Hepatocyte (in vitro differentiated cells): Measurements from ENCODE around the gene ADA. TPM values are rescaled to one million over a fixed set of nuclear protein-coding genes. Genes with fewer than 3 reads are reported as not detected.

ENCODE experiments used
- DNase-seq: peaks from one replicate; pipeline ENCODE4 v3.0.0-alpha.2; 2016; ENCODE audit warnings: low spot score
- H2AFZ ChIP-seq: fragments of 200-600 bp; sonication (generic); 2 replicates; pipeline ENCODE4 v1.6.0; 2016; ENCODE audit warnings: antibody characterized with exemption, mild to moderate bottlenecking
- H3K27ac ChIP-seq: fragments of 200-600 bp; sonication (generic); 2 replicates; pipeline ENCODE4 v1.5.1; 2016; ENCODE audit warnings: mild to moderate bottlenecking
- H3K27me3 ChIP-seq: fragments of 200-600 bp; sonication (generic); 2 replicates; pipeline ENCODE4 v1.6.1; 2016
- H3K36me3 ChIP-seq: fragments of 200-600 bp; sonication (generic); replicated peaks from 2 replicates; pipeline ENCODE4 v1.5.1; 2016; ENCODE audit warnings: low read depth; ENCODE audit not compliant: insufficient read depth
- H3K4me1 ChIP-seq: fragments of 200-600 bp; sonication (generic); 2 replicates; pipeline ENCODE4 v1.5.1; 2016; ENCODE audit warnings: mild to moderate bottlenecking, moderate library complexity; ENCODE audit not compliant: insufficient read depth
- H3K4me2 ChIP-seq: fragments of 200-600 bp; sonication (generic); 2 replicates; pipeline ENCODE4 v1.6.0; 2016
- H3K4me3 ChIP-seq: fragments of 200-600 bp; sonication (generic); 2 replicates; pipeline ENCODE4 v1.5.1; 2016; ENCODE audit warnings: mild to moderate bottlenecking
- H3K79me2 ChIP-seq: fragments of 200-600 bp; sonication (generic); 2 replicates; pipeline ENCODE4 v1.6.0; 2017; ENCODE audit warnings: mild to moderate bottlenecking
- H3K9me2 ChIP-seq: fragments of 200-600 bp; sonication (generic); replicated peaks from 2 replicates; pipeline ENCODE4 v1.6.0; 2017; ENCODE audit warnings: mild to moderate bottlenecking; ENCODE audit not compliant: insufficient read depth
- H3K9me3 ChIP-seq: fragments of 200-600 bp; sonication (generic); 2 replicates; pipeline ENCODE4 v1.5.1; 2016; ENCODE audit warnings: low read depth, mild to moderate bottlenecking
- H4K20me1 ChIP-seq: fragments of 200-600 bp; sonication (generic); 2 replicates; pipeline ENCODE4 v1.6.0; 2016; ENCODE audit warnings: mild to moderate bottlenecking; ENCODE audit not compliant: insufficient read depth, poor library complexity, severe bottlenecking
- CTCF ChIP-seq: fragments of 200-600 bp; sonication (generic); IDR thresholded peaks from 2 replicates; pipeline ENCODE4 v1.5.1; 2016; ENCODE audit warnings: antibody characterized with exemption, mild to moderate bottlenecking; ENCODE audit not compliant: poor library complexity
- EZH2 ChIP-seq: fragments of 200-600 bp; sonication (generic); IDR thresholded peaks from 2 replicates; pipeline ENCODE4 v1.6.1; 2016; ENCODE audit warnings: antibody characterized with exemption, mild to moderate bottlenecking, borderline replicate concordance
- EZH2phosphoT487 ChIP-seq: fragments of 200-600 bp; sonication (generic); IDR thresholded peaks from one replicate; pipeline ENCODE4 v1.6.1; 2018; ENCODE audit warnings: antibody characterized with exemption, mild to moderate bottlenecking, low read depth, moderate library complexity; ENCODE audit not compliant: unreplicated experiment, severe bottlenecking
- whole genome bisulfite sequencing: methylation state at CpG from one replicate; pipeline ENCODE4 v1.1.6; 2016; ENCODE audit warnings: low lambda C conversion rate; ENCODE audit errors: missing lambda C conversion rate; 5-methylcytosine and 5-hydroxymethylcytosine counted together
- polyA plus RNA-seq: library from polyadenylated mRNA; unstranded; fragments of >200 nt; fragmentation: Nextera tagmentation; extraction: Ambion mirVana; gene quantifications from 2 replicates; pipeline ENCODE4 v1.2.1, GENCODE V29; 2016
- total RNA-seq: library from RNA; depleted of rRNA; stranded (reverse); fragments of >200 nt; gene quantifications from 2 replicates; pipeline ENCODE4 v1.2.3, GENCODE V29; 2014

The ADA gene
- total and polyA plus RNA-seq, 2 experiments from 2014 or later: 10.4 to 13.5 TPM

DNA sequence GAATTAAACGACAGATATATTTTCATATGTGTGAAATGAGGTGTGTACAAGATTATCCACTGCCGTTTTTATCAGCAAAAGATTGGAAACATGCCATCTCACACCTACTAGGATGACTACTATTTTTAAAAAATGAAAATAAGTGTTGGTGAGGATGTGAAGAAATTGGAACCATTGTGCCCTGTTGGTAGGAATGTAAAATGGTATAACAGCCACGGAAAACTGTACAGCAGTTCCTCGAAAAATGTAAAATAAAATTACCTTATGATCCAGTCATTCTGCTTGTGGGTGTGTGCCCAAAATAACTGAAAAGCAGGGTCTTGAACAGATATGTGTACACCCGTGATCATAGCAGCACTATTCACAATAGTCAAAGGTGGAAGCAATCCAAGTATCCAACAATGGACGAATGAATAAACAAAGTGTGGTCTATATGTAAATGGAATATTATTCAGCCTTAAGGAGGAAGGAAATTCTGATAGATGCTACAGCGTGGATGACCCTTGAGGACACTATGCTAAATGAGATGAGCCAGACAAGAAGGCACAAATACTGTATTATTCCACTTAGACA is 36.6 kb upstream of the ADA start:
- Histone ChIP-seq H2AFZ (no peak overlapping the region), H3K27me3 (no peaks in the 10 kb centered on the region), H3K9me3 (no peaks in the 10 kb centered on the region), H3K27ac (no peak overlapping the region), H3K36me3 (no peaks in the 10 kb centered on the region), H3K4me2 (no peak overlapping the region), H4K20me1 (no peaks in the 10 kb centered on the region), H3K79me2 (no peaks in the 10 kb centered on the region), H3K4me1 (peaks cover 5% of the 10 kb centered on the region), H3K4me3 (no peak overlapping the region), H3K9me2 (no peaks in the 10 kb centered on the region)
- no peak for DNase-seq
- whole genome bisulfite sequencing: 83% methylated on average over 7 of the region's 7 CpGs
- no peak for TF ChIP-seq CTCF
- TF ChIP-seq EZH2phosphoT487: no peak

GRCh38 chr20:44686934-44687333 is 35.4 kb upstream of the ADA start:
- no peak overlapping the region for H3K27ac ChIP-seq
- no peak overlapping the region for H3K4me2 ChIP-seq
- no peak overlapping the region for H3K4me3 ChIP-seq
- TF ChIP-seq EZH2: no peak
- TF ChIP-seq CTCF: no peak
- TF ChIP-seq EZH2phosphoT487: no peak
- no peak overlapping the region for H2AFZ ChIP-seq
- WGBS: 93% methylated on average over 4 of the region's 4 CpGs
- no peaks in the 10 kb centered on the region for H3K79me2 ChIP-seq
- H3K9me3 ChIP-seq: no peaks in the 10 kb centered on the region
- H3K9me2 ChIP-seq: no peaks in the 10 kb centered on the region
- no peaks in the 10 kb centered on the region for H4K20me1 ChIP-seq
- DNase-seq: no peak
- H3K36me3 ChIP-seq: no peaks in the 10 kb centered on the region
- no peaks in the 10 kb centered on the region for H3K4me1 ChIP-seq
- no peaks in the 10 kb centered on the region for H3K27me3 ChIP-seq

DNA sequence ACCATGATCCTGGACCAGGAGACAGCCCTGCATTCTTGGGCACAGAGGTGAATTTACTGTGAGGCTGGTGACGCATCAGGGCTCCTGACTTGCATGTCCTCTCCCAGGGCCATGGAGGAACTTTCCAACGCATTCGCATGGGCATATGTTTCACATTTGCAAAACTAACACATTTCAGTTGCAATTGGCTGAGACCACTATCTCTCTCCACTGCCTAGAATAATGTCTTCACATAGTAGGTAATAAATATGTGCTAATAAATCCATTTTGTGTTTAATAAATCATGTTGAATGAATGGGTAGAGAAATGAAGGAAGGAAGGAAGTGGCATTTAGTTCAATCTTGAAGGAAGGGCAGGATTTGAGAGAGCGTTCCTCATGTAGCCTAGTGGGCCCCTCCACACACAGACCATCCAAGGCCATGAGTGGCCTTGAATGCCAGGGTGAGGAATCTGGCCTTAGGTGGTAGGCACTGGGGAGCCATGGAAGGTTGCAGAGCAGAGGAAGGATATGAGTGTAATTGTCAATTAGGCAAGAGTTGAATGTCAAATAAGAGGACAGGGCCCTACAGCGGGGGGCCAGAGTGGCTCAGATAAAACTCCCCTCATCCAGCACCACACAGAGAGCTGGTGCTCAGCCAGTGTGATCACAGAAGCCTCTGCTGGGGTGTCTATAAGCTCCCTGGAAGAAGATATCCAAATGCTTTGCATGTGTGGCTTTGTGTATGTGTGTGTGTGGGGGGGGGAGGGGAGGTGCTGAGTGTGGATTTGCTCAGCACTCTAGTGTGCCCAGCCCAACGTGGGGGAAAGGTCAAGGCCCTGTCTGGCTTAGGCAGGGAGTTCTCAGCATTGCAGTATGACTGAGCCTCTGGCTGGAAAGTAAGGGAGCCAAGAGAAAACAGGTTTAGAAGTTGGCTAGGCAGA is 32.8 kb upstream of the ADA start:
- no peaks in the 10 kb centered on the region for H3K27me3 ChIP-seq
- WGBS: 77% methylated on average over 6 of the region's 6 CpGs
- no peak overlapping the region for H3K27ac ChIP-seq
- H2AFZ ChIP-seq: peak overlapping the region; percentile 28
- no peaks in the 10 kb centered on the region for H3K9me2 ChIP-seq
- no peaks in the 10 kb centered on the region for H4K20me1 ChIP-seq
- no peaks in the 10 kb centered on the region for H3K36me3 ChIP-seq
- no peaks in the 10 kb centered on the region for H3K79me2 ChIP-seq
- DNase-seq: no peak
- TF ChIP-seq CTCF: no peak
- no peak for TF ChIP-seq EZH2phosphoT487
- no peak for TF ChIP-seq EZH2
- H3K4me1 ChIP-seq: no peaks in the 10 kb centered on the region
- no peak overlapping the region for H3K4me3 ChIP-seq
- no peaks in the 10 kb centered on the region for H3K9me3 ChIP-seq
- no peak overlapping the region for H3K4me2 ChIP-seq
